Neural progenitor cell (in vitro differentiated cells): ENCODE results near the gene ADGRG1. TPM values are rescaled to one million over a fixed set of nuclear protein-coding genes. Genes with fewer than 3 reads are reported as not detected.

Experiments used
- DNase-seq: peaks from one replicate; pipeline ENCODE4 v3.0.0-alpha.2; 2016; ENCODE audit warnings: low spot score
- H2AFZ ChIP-seq: fragments of 200-600 bp; sonication (generic); replicated peaks from 2 replicates; pipeline ENCODE4 v1.6.1; 2016; ENCODE audit warnings: antibody characterized with exemption
- H3F3A ChIP-seq: fragments of 200-600 bp; sonication (generic); 2 replicates; pipeline ENCODE4 v1.6.1; 2016; ENCODE audit warnings: antibody characterized with exemption, low read depth
- H3K27ac ChIP-seq: fragments of 200-600 bp; sonication (generic); 2 replicates; pipeline ENCODE4 v1.5.1; 2016; ENCODE audit warnings: mild to moderate bottlenecking
- H3K27me3 ChIP-seq: fragments of 200-600 bp; sonication (generic); 2 replicates; pipeline ENCODE4 v1.6.1; 2016; ENCODE audit warnings: mild to moderate bottlenecking, moderate library complexity
- H3K36me3 ChIP-seq: fragments of 200-600 bp; sonication (generic); 2 replicates; pipeline ENCODE4 v1.5.1; 2016
- H3K4me1 ChIP-seq: fragments of 200-600 bp; sonication (generic); 2 replicates; pipeline ENCODE4 v1.6.1; 2016; ENCODE audit warnings: mixed run types
- H3K4me2 ChIP-seq: fragments of 200-600 bp; sonication (generic); 2 replicates; pipeline ENCODE4 v1.6.1; 2016
- H3K4me3 ChIP-seq: fragments of 200-600 bp; sonication (generic); 2 replicates; pipeline ENCODE4 v1.5.1; 2016
- H3K79me2 ChIP-seq: fragments of 200-600 bp; sonication (generic); 2 replicates; pipeline ENCODE4 v1.6.1; 2016; ENCODE audit warnings: low read depth
- H3K9ac ChIP-seq: fragments of 200-600 bp; sonication (generic); 2 replicates; pipeline ENCODE4 v1.6.1; 2016
- H3K9me3 ChIP-seq: fragments of 200-600 bp; sonication (generic); 2 replicates; pipeline ENCODE4 v1.5.1; 2016; ENCODE audit warnings: low read depth
- H4K20me1 ChIP-seq: fragments of 200-600 bp; sonication (generic); 2 replicates; pipeline ENCODE4 v1.6.1; 2016; ENCODE audit warnings: low read depth
- H3K27ac Mint-ChIP-seq: 3 replicates; pipeline ENCODE4 v1.8.0; 2021; ENCODE audit warnings: mixed read lengths
- H3K27me3 Mint-ChIP-seq: 2 replicates; pipeline ENCODE4 v1.8.0; 2022; ENCODE audit warnings: low read depth, mild to moderate bottlenecking, inconsistent platforms, moderate library complexity, mixed read lengths; ENCODE audit not compliant: insufficient read depth
- H3K36me3 Mint-ChIP-seq: 3 replicates; pipeline ENCODE4 v1.8.0; 2021; ENCODE audit warnings: mixed read lengths
- H3K4me1 Mint-ChIP-seq: 3 replicates; pipeline ENCODE4 v1.8.0; 2021; ENCODE audit warnings: mixed read lengths
- H3K4me3 Mint-ChIP-seq: 3 replicates; pipeline ENCODE4 v1.8.0; 2021; ENCODE audit warnings: mild to moderate bottlenecking, moderate library complexity, mixed read lengths
- H3K9me3 Mint-ChIP-seq: 3 replicates; pipeline ENCODE4 v1.8.0; 2020; ENCODE audit warnings: mixed read lengths
- EZH2 ChIP-seq: fragments of 200-600 bp; sonication (generic); IDR thresholded peaks from 2 replicates; pipeline ENCODE4 v1.6.1; 2017; ENCODE audit warnings: antibody characterized with exemption, mild to moderate bottlenecking, moderate library complexity
- EZH2phosphoT487 ChIP-seq: fragments of 200-600 bp; sonication (generic); IDR thresholded peaks from 2 replicates; pipeline ENCODE4 v1.6.1; 2017; ENCODE audit warnings: antibody characterized with exemption
- total RNA-seq: library from RNA; depleted of rRNA; stranded (reverse); fragments of >200 nt; gene quantifications from 2 replicates; pipeline ENCODE4 v1.2.3, GENCODE V29; 2015; ENCODE audit warnings: low replicate concordance
- TF ChIP-seq, protein P1 (sequence below): fragments of 200-600 bp; sonication (generic); IDR thresholded peaks from 2 replicates; pipeline ENCODE4 v1.5.1; 2017; ENCODE audit warnings: antibody characterized with exemption, mild to moderate bottlenecking

ADGRG1 gene
- total RNA-seq, 1 donor from 2014 or later: 8.0 TPM

DNA sequence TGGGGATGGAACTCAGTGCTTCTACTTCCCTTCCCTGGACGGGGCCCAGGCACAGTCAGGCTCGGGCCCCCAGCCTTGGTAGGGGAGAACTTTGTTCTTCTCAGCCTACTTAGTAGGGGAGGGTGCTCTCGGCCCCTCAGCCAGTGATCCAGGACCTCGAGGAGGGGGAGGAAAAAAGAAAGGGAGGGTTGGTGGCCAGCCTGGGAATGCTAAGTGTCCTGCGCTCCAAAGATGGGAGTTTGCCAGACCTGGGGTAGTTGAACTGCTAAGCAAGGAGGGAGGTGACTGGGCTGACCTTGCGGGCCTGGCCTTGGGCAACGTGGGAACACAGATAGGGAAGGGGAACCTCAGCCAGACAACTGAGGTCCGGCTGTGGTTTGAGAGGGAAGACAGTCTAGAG is 12.2 kb downstream of the ADGRG1 start:
- no peaks in the 10 kb centered on the region for H3K27me3 ChIP-seq
- H3K36me3 ChIP-seq: no peaks in the 10 kb centered on the region
- Mint-ChIP-seq H3K9me3 (no peaks in the 10 kb centered on the region), H3K4me3 (peak overlapping the region; percentile 83), H3K27ac (peak overlapping the region; percentile 85), H3K27me3 (peaks cover 3% of the 10 kb centered on the region), H3K36me3 (no peaks in the 10 kb centered on the region), H3K4me1 (peaks cover 59% of the 10 kb centered on the region)
- peak overlapping the region; percentile 72 for H3K4me2 ChIP-seq
- no peaks in the 10 kb centered on the region for H3K79me2 ChIP-seq
- no peak for TF ChIP-seq EZH2
- TF ChIP-seq, protein P1, sequence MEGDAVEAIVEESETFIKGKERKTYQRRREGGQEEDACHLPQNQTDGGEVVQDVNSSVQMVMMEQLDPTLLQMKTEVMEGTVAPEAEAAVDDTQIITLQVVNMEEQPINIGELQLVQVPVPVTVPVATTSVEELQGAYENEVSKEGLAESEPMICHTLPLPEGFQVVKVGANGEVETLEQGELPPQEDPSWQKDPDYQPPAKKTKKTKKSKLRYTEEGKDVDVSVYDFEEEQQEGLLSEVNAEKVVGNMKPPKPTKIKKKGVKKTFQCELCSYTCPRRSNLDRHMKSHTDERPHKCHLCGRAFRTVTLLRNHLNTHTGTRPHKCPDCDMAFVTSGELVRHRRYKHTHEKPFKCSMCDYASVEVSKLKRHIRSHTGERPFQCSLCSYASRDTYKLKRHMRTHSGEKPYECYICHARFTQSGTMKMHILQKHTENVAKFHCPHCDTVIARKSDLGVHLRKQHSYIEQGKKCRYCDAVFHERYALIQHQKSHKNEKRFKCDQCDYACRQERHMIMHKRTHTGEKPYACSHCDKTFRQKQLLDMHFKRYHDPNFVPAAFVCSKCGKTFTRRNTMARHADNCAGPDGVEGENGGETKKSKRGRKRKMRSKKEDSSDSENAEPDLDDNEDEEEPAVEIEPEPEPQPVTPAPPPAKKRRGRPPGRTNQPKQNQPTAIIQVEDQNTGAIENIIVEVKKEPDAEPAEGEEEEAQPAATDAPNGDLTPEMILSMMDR: no peak
- TF ChIP-seq EZH2phosphoT487: no peak
- no peak overlapping the region for H2AFZ ChIP-seq
- no peaks in the 10 kb centered on the region for H3K9me3 ChIP-seq
- H4K20me1 ChIP-seq: no peaks in the 10 kb centered on the region
- H3K4me3 ChIP-seq: no peak overlapping the region
- H3K27ac ChIP-seq: no peak overlapping the region
- H3K4me1 ChIP-seq: peaks cover 44% of the 10 kb centered on the region
- H3K9ac ChIP-seq: no peak overlapping the region
- no peak for DNase-seq
- H3F3A ChIP-seq: peaks cover 28% of the 10 kb centered on the region

DNA sequence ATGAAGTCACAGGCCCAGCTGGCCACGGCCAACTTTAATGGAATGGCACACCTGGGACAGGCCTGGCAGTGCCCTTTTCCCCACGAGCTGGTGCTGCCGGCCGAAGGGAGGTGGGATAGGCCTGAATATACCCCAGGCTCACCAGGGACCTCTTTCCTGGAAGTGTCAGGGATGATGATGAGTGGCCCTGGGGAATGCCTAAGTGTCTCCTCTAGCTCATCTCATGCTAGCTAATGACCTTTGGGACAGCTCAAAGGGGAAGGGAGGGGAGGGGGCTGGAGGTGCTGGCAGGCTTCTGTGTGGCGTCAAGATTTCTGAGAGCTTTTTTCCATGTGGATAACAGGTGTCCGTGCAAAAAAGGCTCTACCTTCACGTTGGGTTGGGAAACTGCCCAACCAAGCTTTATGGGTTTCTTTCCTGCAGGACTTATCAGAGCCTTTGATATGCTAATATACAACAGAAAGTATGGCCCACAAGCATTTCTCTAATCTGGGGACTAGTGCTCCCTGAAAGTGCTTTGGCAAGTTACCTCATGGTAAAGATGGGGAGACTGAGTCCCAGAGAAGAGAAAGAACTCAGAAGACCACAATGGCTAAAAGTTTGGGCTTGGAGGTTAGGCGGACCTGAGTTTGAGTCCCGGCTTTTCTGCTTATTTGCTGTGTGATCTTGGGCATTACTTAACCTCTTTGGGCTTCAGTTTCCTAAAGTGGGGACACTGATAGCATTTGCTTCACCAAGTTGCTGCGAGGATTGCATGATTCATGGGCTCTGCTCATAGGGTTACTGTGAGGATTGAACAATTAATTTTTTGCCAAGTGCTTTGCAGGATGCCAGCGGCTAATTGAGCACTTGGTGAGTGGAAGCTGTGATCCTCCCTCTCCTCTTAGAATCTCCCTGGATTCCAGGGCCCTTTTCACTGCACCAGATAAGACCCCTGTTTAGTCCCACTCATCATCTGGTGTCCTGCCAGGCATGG is 14.0 kb downstream of the ADGRG1 start:
- H3K27me3 Mint-ChIP-seq: peaks cover 3% of the 10 kb centered on the region
- H3K79me2 ChIP-seq: no peaks in the 10 kb centered on the region
- H3K9ac ChIP-seq: no peak overlapping the region
- TF ChIP-seq EZH2phosphoT487: no peak
- no peak for TF ChIP-seq EZH2
- TF ChIP-seq, protein P1: no peak
- H3K27ac ChIP-seq: no peak overlapping the region
- H3K4me1 ChIP-seq: peaks cover 31% of the 10 kb centered on the region
- peaks cover 2% of the 10 kb centered on the region for H3K36me3 Mint-ChIP-seq
- no peak overlapping the region for H2AFZ ChIP-seq
- peaks cover 20% of the 10 kb centered on the region for H3F3A ChIP-seq
- no peak overlapping the region for H3K4me3 ChIP-seq
- peak overlapping the region; percentile 18 for H3K4me3 Mint-ChIP-seq
- no peak for DNase-seq
- no peaks in the 10 kb centered on the region for H3K9me3 Mint-ChIP-seq
- H3K36me3 ChIP-seq: no peaks in the 10 kb centered on the region
- H3K4me2 ChIP-seq: no peak overlapping the region
- H3K9me3 ChIP-seq: no peaks in the 10 kb centered on the region
- H3K27ac Mint-ChIP-seq: peak overlapping the region; percentile 3
- H4K20me1 ChIP-seq: no peaks in the 10 kb centered on the region
- H3K4me1 Mint-ChIP-seq: peaks cover 53% of the 10 kb centered on the region
- H3K27me3 ChIP-seq: no peaks in the 10 kb centered on the region

DNA sequence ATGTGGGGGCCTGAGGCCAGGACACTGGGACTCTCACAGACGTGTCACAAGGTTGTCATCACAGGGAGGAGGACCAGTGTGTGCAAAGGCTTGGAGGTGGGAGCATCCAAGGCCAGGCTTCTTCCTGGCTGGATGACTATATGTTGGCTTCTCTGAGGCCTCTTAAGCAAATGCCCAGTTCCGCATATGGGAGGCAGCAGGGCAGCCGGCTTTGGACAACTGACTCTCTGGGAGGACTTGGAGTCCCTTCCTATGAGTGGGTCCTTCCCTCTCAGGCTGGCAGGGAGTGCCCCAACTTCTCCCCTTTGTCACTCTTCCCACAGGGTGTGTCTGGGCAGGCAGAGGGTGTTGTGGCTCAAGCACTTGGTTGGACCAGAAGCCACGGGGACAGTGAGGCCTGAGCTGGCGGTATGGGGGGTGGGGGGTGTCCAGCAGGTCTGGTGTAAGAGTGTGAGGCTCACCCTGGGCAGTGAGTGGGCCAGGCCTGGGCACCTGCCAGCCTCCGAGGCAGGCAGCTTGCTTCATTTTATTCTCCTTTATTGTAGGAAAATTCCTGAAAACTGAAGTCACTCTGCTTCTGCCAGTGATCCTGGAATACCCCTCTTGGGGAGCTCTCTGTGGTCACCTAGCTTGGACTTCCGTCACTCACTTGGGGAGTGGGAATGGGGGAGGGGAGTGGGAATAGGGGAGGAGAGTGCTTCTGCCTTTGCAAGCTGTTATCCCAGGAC is 14.9 kb downstream of the ADGRG1 start:
- peaks cover 2% of the 10 kb centered on the region for H3K36me3 Mint-ChIP-seq
- no peaks in the 10 kb centered on the region for H3K27me3 ChIP-seq
- no peak overlapping the region for H2AFZ ChIP-seq
- DNase-seq: no peak
- H3K9me3 Mint-ChIP-seq: no peaks in the 10 kb centered on the region
- H3K79me2 ChIP-seq: no peaks in the 10 kb centered on the region
- TF ChIP-seq, protein P1: no peak
- TF ChIP-seq EZH2: no peak
- TF ChIP-seq EZH2phosphoT487: no peak
- H3K36me3 ChIP-seq: no peaks in the 10 kb centered on the region
- no peak overlapping the region for H3K9ac ChIP-seq
- H3K9me3 ChIP-seq: no peaks in the 10 kb centered on the region
- no peaks in the 10 kb centered on the region for H4K20me1 ChIP-seq
- H3K27ac Mint-ChIP-seq: peak overlapping the region; percentile 81
- no peak overlapping the region for H3K4me3 Mint-ChIP-seq
- peaks cover 11% of the 10 kb centered on the region for H3F3A ChIP-seq
- no peak overlapping the region for H3K4me3 ChIP-seq
- peaks cover 7% of the 10 kb centered on the region for H3K27me3 Mint-ChIP-seq
- peaks cover 24% of the 10 kb centered on the region for H3K4me1 ChIP-seq
- H3K4me1 Mint-ChIP-seq: peaks cover 45% of the 10 kb centered on the region
- H3K27ac ChIP-seq: no peak overlapping the region
- no peak overlapping the region for H3K4me2 ChIP-seq
